HEK293T (cell line): Measurements from ENCODE around the gene ZBTB46.

Source experiments
- BHLHE40 ChIP-seq: fragments of 450-650 bp; IDR thresholded peaks from 2 replicates; pipeline ENCODE4 v1.6.1; 2016; ENCODE audit warnings: mild to moderate bottlenecking, moderate library complexity, borderline replicate concordance
- CTBP1 ChIP-seq: fragments of 450-650 bp; IDR thresholded peaks from 2 replicates; pipeline ENCODE4 v1.6.1; 2016; ENCODE audit warnings: borderline replicate concordance
- ELF4 ChIP-seq: fragments of 450-650 bp; IDR thresholded peaks from 2 replicates; pipeline ENCODE4 v1.6.1; 2017; ENCODE audit warnings: antibody characterized with exemption
- FOXK2 ChIP-seq: fragments of 450-650 bp; IDR thresholded peaks from 2 replicates; pipeline ENCODE4 v1.6.1; 2016; ENCODE audit warnings: mild to moderate bottlenecking
- FOXM1 ChIP-seq: fragments of 450-650 bp; IDR thresholded peaks from 2 replicates; pipeline ENCODE4 v1.6.1; 2017; ENCODE audit warnings: mild to moderate bottlenecking, borderline replicate concordance
- SUZ12 ChIP-seq: fragments of 450-650 bp; IDR thresholded peaks from 2 replicates; pipeline ENCODE4 v1.6.1; 2016; ENCODE audit warnings: mild to moderate bottlenecking

DNA sequence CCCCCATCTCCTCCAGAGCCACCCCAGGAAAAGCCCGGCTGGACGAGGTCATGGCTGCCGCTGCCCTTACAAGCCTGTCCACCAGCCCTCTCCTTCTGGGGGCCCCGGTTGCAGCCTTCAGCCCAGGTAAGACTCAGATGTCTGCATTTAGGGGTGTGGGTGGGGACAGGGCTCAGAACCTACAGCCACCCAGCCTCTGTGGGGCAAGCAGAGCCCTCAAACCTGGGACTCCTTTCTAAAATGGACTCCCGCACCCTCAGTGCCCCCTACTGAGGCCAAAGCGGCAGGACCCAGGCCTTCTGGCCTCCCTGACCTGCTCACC lies 89.7 kb downstream of the ZBTB46 start:
- TF ChIP-seq CTBP1, result no peak
- TF ChIP-seq ELF4, result no peak
- TF ChIP-seq FOXK2, result no peak
- TF ChIP-seq SUZ12, result no peak
- TF ChIP-seq FOXM1, result no peak
- TF ChIP-seq BHLHE40, result no peak
